Nephron (organoid): ENCODE measurements around the gene LMOD2.

Experiments used
- H3K27ac Mint-ChIP-seq, 3 experiments: 2 replicates each; pipeline ENCODE4 v1.8.0; 2020; ENCODE audit warnings: mixed read lengths in 3 of 3, mild to moderate bottlenecking in 2 of 3, moderate library complexity in 1 of 3
- H3K27me3 Mint-ChIP-seq: 2 replicates; pipeline ENCODE4 v1.8.0; 2021; ENCODE audit warnings: low read depth, mild to moderate bottlenecking, moderate library complexity, mixed read lengths
- H3K36me3 Mint-ChIP-seq: 2 replicates; pipeline ENCODE4 v1.8.0; 2020; ENCODE audit warnings: low read depth, mixed read lengths
- H3K4me1 Mint-ChIP-seq: 2 replicates; pipeline ENCODE4 v1.8.0; 2020; ENCODE audit warnings: mixed read lengths
- H3K4me3 Mint-ChIP-seq, 3 experiments: 2 replicates each; pipeline ENCODE4 v1.8.0; 2020; ENCODE audit warnings: mild to moderate bottlenecking in 3 of 3, mixed read lengths in 3 of 3, moderate library complexity in 2 of 3
- H3K9me3 Mint-ChIP-seq: 2 replicates; pipeline ENCODE4 v1.8.0; 2020; ENCODE audit warnings: mixed read lengths
- CTCF ChIP-seq, 3 experiments: fragments of 200-600 bp; sonication (generic); IDR thresholded peaks; one replicate each; pipeline ENCODE4 v1.5.0; 2021; ENCODE audit warnings: antibody characterized with exemption in 3 of 3; ENCODE audit not compliant: unreplicated experiment in 3 of 3

LMOD2 gene

DNA sequence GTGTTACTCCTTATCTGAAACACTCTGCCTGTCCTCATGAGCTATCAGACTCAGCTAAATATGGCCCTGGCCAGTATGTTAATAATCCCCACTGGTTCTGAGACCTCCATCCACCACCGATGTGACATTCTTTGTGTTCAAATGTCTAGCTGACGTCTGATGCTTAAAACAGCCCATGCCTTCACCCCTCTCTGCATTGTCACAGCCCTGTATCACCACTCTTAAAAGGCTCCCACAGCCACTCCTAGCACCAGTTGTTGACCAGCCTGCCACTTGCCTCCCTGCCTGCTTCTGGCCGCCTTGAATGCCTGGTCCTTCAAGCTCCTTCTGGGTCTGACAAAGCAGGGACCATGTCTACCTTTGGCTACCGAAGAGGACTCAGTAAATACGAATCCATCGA lies at the start of gene LMOD2:
Gene LMOD2, plus strand, starts transcription at position 253 of the 400 bp plus-strand sequence. Its CDS starts 98 bp downstream, at position 351.
- Mint-ChIP-seq H3K27ac (no peak within 1 kb of the TSS), H3K4me3 (peak within 1 kb of the TSS in 2 of 3 experiments; percentile 26 to 84), H3K4me1 (peaks cover 10% of the 10 kb centered on the region), H3K36me3 (no peaks in the 10 kb centered on the region), H3K27me3 (peaks cover 8% of the 10 kb centered on the region), H3K9me3 (no peaks in the 10 kb centered on the region)
- no peak for TF ChIP-seq CTCF (IDR thresholded peaks at IDR 0.05; ENCODE audit: unreplicated experiment in 3 of 3)

DNA sequence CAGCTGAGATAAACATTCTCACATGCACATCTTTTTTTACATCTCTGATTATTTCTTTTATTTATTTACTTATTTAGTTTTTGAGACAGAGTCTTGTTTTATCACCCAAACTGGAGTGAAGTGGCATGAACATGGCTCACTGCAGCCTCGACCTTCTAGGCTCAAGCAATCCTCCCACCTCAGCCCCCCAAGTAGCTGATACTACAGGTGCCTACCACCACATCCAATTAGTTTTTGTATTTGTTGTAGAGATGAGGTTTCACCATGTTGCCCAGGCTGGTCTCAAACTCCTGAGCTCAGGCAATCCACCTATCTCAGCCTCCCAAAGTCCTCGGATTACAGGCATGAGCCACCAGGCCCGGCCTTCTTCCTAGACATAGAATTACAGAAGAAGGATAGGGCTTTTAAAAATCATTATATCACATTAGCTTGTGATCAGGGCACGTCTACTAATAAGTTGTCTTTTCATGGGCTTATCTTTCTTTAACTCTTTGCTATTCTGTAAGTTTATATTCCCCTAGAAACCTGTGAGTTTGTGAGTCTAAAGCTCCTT lies 48.2 kb upstream of the LMOD2 start:
- no peak for TF ChIP-seq CTCF (IDR thresholded peaks at IDR 0.05; ENCODE audit: unreplicated experiment in 3 of 3)
- peaks cover 29% of the 10 kb centered on the region for H3K4me1 Mint-ChIP-seq
- no peaks in the 10 kb centered on the region for H3K36me3 Mint-ChIP-seq
- H3K4me3 Mint-ChIP-seq: no peak overlapping the region
- no peaks in the 10 kb centered on the region for H3K27me3 Mint-ChIP-seq
- H3K9me3 Mint-ChIP-seq: no peaks in the 10 kb centered on the region
- no peak overlapping the region for H3K27ac Mint-ChIP-seq

GRCh38 chr7:123608991-123609882 lies 46.4 kb upstream of the LMOD2 start:
- TF ChIP-seq CTCF (IDR thresholded peaks at IDR 0.05; ENCODE audit: unreplicated experiment in 3 of 3): no peak
- peak overlapping the region in 1 of 3 experiments; percentile 14 for H3K4me3 Mint-ChIP-seq
- H3K27me3 Mint-ChIP-seq: no peaks in the 10 kb centered on the region
- H3K36me3 Mint-ChIP-seq: no peaks in the 10 kb centered on the region
- peak overlapping the region; percentile 59 to 80 (median 67) for H3K27ac Mint-ChIP-seq
- peaks cover 25% of the 10 kb centered on the region for H3K4me1 Mint-ChIP-seq
- H3K9me3 Mint-ChIP-seq: no peaks in the 10 kb centered on the region

GRCh38 chr7:123609883-123610239 lies 45.8 kb upstream of the LMOD2 start:
- H3K4me3 Mint-ChIP-seq: no peak overlapping the region
- H3K4me1 Mint-ChIP-seq: peaks cover 28% of the 10 kb centered on the region
- peak overlapping the region in 1 of 3 experiments; percentile 59 for H3K27ac Mint-ChIP-seq
- no peaks in the 10 kb centered on the region for H3K27me3 Mint-ChIP-seq
- H3K36me3 Mint-ChIP-seq: no peaks in the 10 kb centered on the region
- no peaks in the 10 kb centered on the region for H3K9me3 Mint-ChIP-seq
- no peak for TF ChIP-seq CTCF (IDR thresholded peaks at IDR 0.05; ENCODE audit: unreplicated experiment in 3 of 3)

DNA sequence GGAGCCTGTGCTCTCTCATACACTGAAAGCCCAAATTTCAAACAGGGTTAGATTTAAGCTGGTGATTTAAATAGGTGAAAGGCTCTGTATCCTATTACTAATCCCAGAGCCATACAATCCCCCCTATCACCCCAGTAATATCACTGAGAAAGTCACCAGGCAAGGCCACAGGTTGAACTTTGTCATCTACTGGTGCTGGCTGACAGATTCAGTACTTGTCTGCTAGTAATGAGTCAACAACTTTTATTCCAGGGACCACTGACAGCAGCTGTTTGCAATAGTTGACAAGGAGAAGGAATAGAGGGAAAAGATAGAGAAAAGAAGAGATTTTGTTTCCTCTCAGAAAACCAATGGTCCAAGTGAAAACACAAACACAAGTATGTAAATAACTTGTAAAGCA lies 43.6 kb upstream of the LMOD2 start:
- Mint-ChIP-seq H3K27me3 (no peaks in the 10 kb centered on the region), H3K9me3 (no peaks in the 10 kb centered on the region), H3K4me3 (no peak overlapping the region), H3K36me3 (no peaks in the 10 kb centered on the region), H3K4me1 (peaks cover 37% of the 10 kb centered on the region), H3K27ac (peak overlapping the region in 1 of 3 experiments; percentile 4)
- TF ChIP-seq CTCF (IDR thresholded peaks at IDR 0.05; ENCODE audit: unreplicated experiment in 3 of 3): no peak
